HEK293 (cell line): ENCODE data around the gene PDGFA.
"Not testable (repeated sequence)": the region's sequence is repeated elsewhere in the genome, so short reads cannot be mapped to it uniquely, and the experiment has no call there.

ENCODE experiments used
- CTCF ChIA-PET: fragments of 350-600 bp; formaldehyde crosslinking; extraction: SDS; loops from one replicate; lab custom pipeline; 2021; ENCODE audit warnings: antibody characterized with exemption; lab: Yijun Ruan, JAX
- POLR2A ChIA-PET: fragments of 300-600 bp; formaldehyde crosslinking; extraction: SDS; loops from one replicate; lab custom pipeline; 2020; ENCODE audit warnings: antibody characterized with exemption, inconsistent platforms; lab: Yijun Ruan, JAX
- H3K27ac ChIP-seq: fragments of 200-500 bp; sonication (Bioruptor generic); 2 replicates; pipeline ENCODE4 v1.5.1; 2014; ENCODE audit warnings: low read depth, low read length, control low read depth, inconsistent platforms; ENCODE audit errors: extremely low read depth
- H3K36me3 ChIP-seq, 2 experiments: fragments of 200-500 bp in 1 of 2; sonication (Bioruptor generic) in 1 of 2; 1 replicate in 1 of 2; 2 replicates in 1 of 2; pipeline ENCODE4 v1.5.1; 2014 to 2017; ENCODE audit warnings: inconsistent platforms in 2 of 2, low read length in 2 of 2; ENCODE audit not compliant: control insufficient read depth in 2 of 2, insufficient read depth in 1 of 2
- H3K4me1 ChIP-seq: fragments of 200-500 bp; sonication (Bioruptor generic); 2 replicates; pipeline ENCODE4 v1.5.1; 2014; ENCODE audit warnings: mild to moderate bottlenecking, low read length, inconsistent platforms; ENCODE audit not compliant: control insufficient read depth, insufficient read depth
- H3K4me3 ChIP-seq: 2 replicates; pipeline ENCODE4 v1.5.1; 2011; ENCODE audit warnings: low read depth, mild to moderate bottlenecking, control low read depth, low read length, moderate library complexity
- H3K9me3 ChIP-seq: fragments of 200-500 bp; sonication (Bioruptor generic); 2 replicates; pipeline ENCODE4 v1.5.1; 2014; ENCODE audit warnings: low read depth, low read length, inconsistent platforms; ENCODE audit not compliant: control insufficient read depth, insufficient read depth
- KLF10 ChIP-seq: fragments of 450-650 bp; IDR thresholded peaks from 2 replicates; pipeline ENCODE4 v1.5.1; 2018; ENCODE audit warnings: missing biosample characterization, mild to moderate bottlenecking, missing genetic modification characterization
- PRDM1 ChIP-seq: fragments of 450-650 bp; formaldehyde crosslinking; IDR thresholded peaks from 2 replicates; pipeline ENCODE4; 2016; ENCODE audit warnings: missing biosample characterization, missing genetic modification characterization
- ZEB2 ChIP-seq: fragments of 450-650 bp; formaldehyde crosslinking; IDR thresholded peaks from 2 replicates; pipeline ENCODE4 v1.5.1; 2016; ENCODE audit warnings: missing biosample characterization, missing genetic modification characterization
- ZNF280C ChIP-seq: fragments of 450-650 bp; formaldehyde crosslinking; IDR thresholded peaks from 2 replicates; pipeline ENCODE4 v1.5.1; 2016; ENCODE audit warnings: missing biosample characterization, missing genetic modification characterization
- ZNF350 ChIP-seq: fragments of 450-650 bp; formaldehyde crosslinking; IDR thresholded peaks from 2 replicates; pipeline ENCODE4 v1.5.0; 2017; ENCODE audit warnings: missing biosample characterization, mild to moderate bottlenecking, missing genetic modification characterization
- ZNF433 ChIP-seq: fragments of 450-650 bp; formaldehyde crosslinking; IDR thresholded peaks from 2 replicates; pipeline ENCODE4 v1.5.1; 2016; ENCODE audit warnings: missing biosample characterization, missing genetic modification characterization, low read depth
- ZNF530 ChIP-seq: fragments of 450-650 bp; formaldehyde crosslinking; IDR thresholded peaks from 2 replicates; pipeline ENCODE4 v1.5.1; 2016; ENCODE audit warnings: low read depth, missing biosample characterization, missing genetic modification characterization
- ZNF610 ChIP-seq: fragments of 450-650 bp; formaldehyde crosslinking; IDR thresholded peaks from 2 replicates; pipeline ENCODE4 v1.5.1; 2016; ENCODE audit warnings: missing biosample characterization, missing genetic modification characterization, borderline replicate concordance
- ZNF776 ChIP-seq: fragments of 450-650 bp; formaldehyde crosslinking; IDR thresholded peaks from 2 replicates; pipeline ENCODE4 v1.5.0; 2017; ENCODE audit warnings: missing biosample characterization, missing genetic modification characterization, borderline replicate concordance

Gene PDGFA

DNA sequence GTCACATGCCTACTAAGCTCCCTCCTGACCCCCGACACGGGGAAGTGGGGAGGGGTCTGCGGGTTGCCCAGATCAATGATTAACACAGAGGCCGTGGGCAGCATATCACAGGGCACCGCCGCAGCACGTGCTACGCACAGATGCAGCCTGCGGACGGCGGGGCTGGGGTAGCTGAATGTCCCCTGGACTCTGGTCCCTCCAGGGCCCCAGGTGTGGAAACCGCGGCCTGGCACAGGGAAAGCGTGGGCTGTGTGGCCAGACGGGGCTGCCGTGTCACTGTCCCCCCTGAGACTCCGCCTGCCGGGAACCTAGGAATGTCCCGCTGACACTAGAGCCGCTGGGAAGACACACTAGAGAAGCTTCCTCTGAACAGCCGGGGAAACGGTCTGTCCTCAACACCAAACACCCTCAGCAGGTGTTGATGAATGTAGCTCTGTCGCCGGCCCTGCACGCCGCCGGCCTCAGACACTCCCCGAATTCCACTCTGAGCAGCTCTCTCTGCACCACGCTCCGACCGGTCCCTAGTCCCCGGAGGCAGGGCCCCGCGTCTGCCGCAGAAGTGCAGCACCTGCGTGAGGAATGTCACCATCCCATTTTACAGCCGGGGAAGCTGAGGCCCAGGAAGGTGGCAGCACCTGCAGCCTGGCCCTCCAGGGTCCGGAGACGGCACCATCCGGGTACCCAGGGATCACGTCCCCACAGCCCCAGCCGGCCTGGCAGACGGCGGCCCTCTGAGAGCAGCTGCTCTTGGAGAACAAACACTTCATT lies 33.4 kb upstream of the PDGFA start (continued):
- TF ChIP-seq ZNF280C (tag by site-specific recombination) (no peak), ZNF530 (tag by site-specific recombination) (no peak), ZNF610 (no peak), ZEB2 (no peak), ZNF433 (no peak)

GRCh38 chr7:552151-552867 lies 32.7 kb upstream of the PDGFA start:
- H3K9me3 ChIP-seq, H3K4me3 ChIP-seq, H3K27ac ChIP-seq, POLR2A ChIA-PET, H3K4me1 ChIP-seq, H3K36me3 ChIP-seq: not testable (repeated sequence)
- CTCF ChIA-PET, result interaction anchor here (0.5 kb wide), 1 partner anchor 218 kb away, joined by 3 read pairs; no protein-coding TSS in a partner anchor

DNA sequence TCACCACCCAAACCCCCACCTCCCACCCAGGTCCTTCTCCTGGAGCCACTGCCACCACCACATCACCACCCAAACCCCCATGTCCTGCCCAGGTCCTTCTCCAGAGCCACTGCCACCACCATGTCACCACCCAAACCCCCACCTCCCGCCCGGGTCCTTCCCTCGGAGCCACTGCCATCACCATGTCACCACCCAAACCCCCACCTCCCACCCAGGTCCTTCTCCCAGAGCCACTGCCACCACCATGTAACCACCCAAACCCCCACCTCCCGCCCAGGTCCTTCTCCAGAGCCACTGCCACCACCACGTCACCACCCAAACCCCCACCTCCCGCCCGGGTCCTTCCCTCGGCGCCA lies 31.9 kb upstream of the PDGFA start:
- CTCF ChIA-PET, H3K36me3 ChIP-seq, H3K4me1 ChIP-seq, H3K9me3 ChIP-seq, POLR2A ChIA-PET, H3K4me3 ChIP-seq, H3K27ac ChIP-seq: not testable (repeated sequence)

- TF ChIP-seq ZNF350 (tag by site-specific recombination) (no peak), ZNF776 (tag by site-specific recombination) (no peak)
- ChIA-PET CTCF (no interaction called here), POLR2A (no interaction called here)
- no peaks in the 10 kb centered on the region for H3K36me3 ChIP-seq
- no peaks in the 10 kb centered on the region for H3K4me1 ChIP-seq
- H3K27ac ChIP-seq, result no peak overlapping the region
- no peak overlapping the region for H3K4me3 ChIP-seq
- H3K9me3 ChIP-seq, result no peaks in the 10 kb centered on the region
These were observed 31.4 kb upstream of the PDGFA start for GRCh38 chr7:550881-551614.

- no peak overlapping the region for H3K4me3 ChIP-seq
- no peaks in the 10 kb centered on the region for H3K4me1 ChIP-seq
- H3K36me3 ChIP-seq, result no peaks in the 10 kb centered on the region
- no peak overlapping the region for H3K27ac ChIP-seq
- POLR2A ChIA-PET, result no interaction called here
- TF ChIP-seq KLF10, result no peak
- no peak for TF ChIP-seq PRDM1 (tag by site-specific recombination)
- no peaks in the 10 kb centered on the region for H3K9me3 ChIP-seq
- CTCF ChIA-PET, result no interaction called here
These were observed 30.4 kb upstream of the PDGFA start for GRCh38 chr7:549891-550625.
